WTC11 (cell line): Measurements from ENCODE around the gene POLR1G. TPM values are rescaled to one million over a fixed set of nuclear protein-coding genes. Genes with fewer than 3 reads are reported as not detected.
"Not testable (repeated sequence)": the region's sequence is repeated elsewhere in the genome, so short reads cannot be mapped to it uniquely, and the experiment has no call there.

Source experiments
- ATAC-seq: fragments of 200-7000 bp; cut with Tn5 transposase; 2 replicates; pipeline ENCODE4 v1.10.0; 2021; ENCODE audit warnings: mild to moderate bottlenecking, moderate library complexity
- CTCF ChIA-PET: fragments of 300-600 bp; sonication (Branson Sonifier 250); formaldehyde crosslinking; loops from one replicate; lab custom pipeline; 2021; ENCODE audit warnings: antibody characterized with exemption; lab: Charles Lee
- POLR2A ChIA-PET: fragments of 350-600 bp; sonication (Branson Sonifier 250); formaldehyde crosslinking; loops from one replicate; lab custom pipeline; 2021; ENCODE audit warnings: antibody characterized with exemption; lab: Charles Lee
- DNase-seq: peaks from one replicate; pipeline ENCODE4 v3.0.0; 2021; ENCODE audit warnings: low spot score
- H3K27ac Mint-ChIP-seq: 2 replicates; pipeline ENCODE4 v1.8.0; 2021; ENCODE audit warnings: mixed read lengths
- H3K27me3 Mint-ChIP-seq: 2 replicates; pipeline ENCODE4 v1.8.0; 2021; ENCODE audit warnings: low read depth, mild to moderate bottlenecking, moderate library complexity, mixed read lengths
- H3K36me3 Mint-ChIP-seq: 2 replicates; pipeline ENCODE4 v1.8.0; 2021; ENCODE audit warnings: mixed read lengths
- H3K4me1 Mint-ChIP-seq: 2 replicates; pipeline ENCODE4 v1.8.0; 2022; ENCODE audit warnings: mixed read lengths
- H3K4me3 Mint-ChIP-seq: 2 replicates; pipeline ENCODE4 v1.8.0; 2021; ENCODE audit warnings: mild to moderate bottlenecking, moderate library complexity, mixed read lengths
- H3K9me3 Mint-ChIP-seq: 2 replicates; pipeline ENCODE4 v1.8.0; 2021; ENCODE audit warnings: mixed read lengths
- ATF1 ChIP-seq: sonication (generic); formaldehyde crosslinking; IDR thresholded peaks from 2 replicates; pipeline ENCODE4 v1.8.1; 2023; ENCODE audit warnings: mild to moderate bottlenecking, moderate library complexity, missing genetic modification reagents
- CDX4 ChIP-seq: fragments of 250-450 bp; sonication (Bioruptor Pico); IDR thresholded peaks from 2 replicates; pipeline ENCODE4 v1.9.0; 2021; ENCODE audit warnings: moderate library complexity, mild to moderate bottlenecking, inconsistent platforms, borderline replicate concordance
- ERG ChIP-seq: fragments of 250-450 bp; sonication (Bioruptor Pico); IDR thresholded peaks from 2 replicates; pipeline ENCODE4 v1.8.0; 2021; ENCODE audit warnings: mild to moderate bottlenecking
- FOXK1 ChIP-seq: sonication (generic); formaldehyde crosslinking; IDR thresholded peaks from 2 replicates; pipeline ENCODE4 v1.8.0; 2022; ENCODE audit warnings: mild to moderate bottlenecking, moderate library complexity, missing genetic modification reagents
- FOXP1 ChIP-seq: sonication (generic); formaldehyde crosslinking; IDR thresholded peaks from 2 replicates; pipeline ENCODE4 v1.8.0; 2022; ENCODE audit warnings: missing genetic modification reagents, mild to moderate bottlenecking, moderate library complexity, borderline replicate concordance
- GRHL2 ChIP-seq: fragments of 250-450 bp; sonication (Bioruptor Pico); IDR thresholded peaks from 2 replicates; pipeline ENCODE4 v1.8.0; 2022; ENCODE audit warnings: mild to moderate bottlenecking, moderate library complexity; ENCODE audit not compliant: insufficient replicate concordance, severe bottlenecking
- KAT7 ChIP-seq: sonication (generic); formaldehyde crosslinking; IDR thresholded peaks from 2 replicates; pipeline ENCODE4 v1.8.1; 2023; ENCODE audit warnings: missing genetic modification reagents, mild to moderate bottlenecking, borderline replicate concordance
- MXD4 ChIP-seq: fragments of 250-450 bp; sonication (Bioruptor Pico); IDR thresholded peaks from 2 replicates; pipeline ENCODE4 v1.8.0; 2021; ENCODE audit warnings: mild to moderate bottlenecking, moderate library complexity, borderline replicate concordance
- NFE2L1 ChIP-seq: sonication (generic); formaldehyde crosslinking; IDR thresholded peaks from 2 replicates; pipeline ENCODE4 v1.8.1; 2023; ENCODE audit warnings: missing genetic modification reagents
- NR3C1 ChIP-seq: sonication (generic); formaldehyde crosslinking; conservative IDR thresholded peaks from 2 replicates; pipeline ENCODE4 v1.8.1; 2023; ENCODE audit warnings: low read depth, mild to moderate bottlenecking, missing genetic modification reagents
- RORB ChIP-seq: fragments of 250-450 bp; sonication (Bioruptor Pico); IDR thresholded peaks from 2 replicates; pipeline ENCODE4 v1.9.0; 2021; ENCODE audit warnings: mild to moderate bottlenecking
- SMAD4 ChIP-seq: sonication (generic); formaldehyde crosslinking; IDR thresholded peaks from 2 replicates; pipeline ENCODE4 v1.8.0; 2022; ENCODE audit warnings: mild to moderate bottlenecking, missing genetic modification reagents
- TEAD1 ChIP-seq: sonication (generic); formaldehyde crosslinking; IDR thresholded peaks from 2 replicates; pipeline ENCODE4 v1.8.0; 2022; ENCODE audit warnings: mild to moderate bottlenecking, missing genetic modification reagents
- ZNF121 ChIP-seq: sonication (generic); formaldehyde crosslinking; IDR thresholded peaks from 2 replicates; pipeline ENCODE4 v1.8.0; 2023; ENCODE audit warnings: missing genetic modification reagents
- ZNF232 ChIP-seq: sonication (generic); formaldehyde crosslinking; IDR thresholded peaks from 2 replicates; pipeline ENCODE4 v1.8.0; 2022; ENCODE audit warnings: mild to moderate bottlenecking, missing genetic modification reagents
- ZNF532 ChIP-seq: fragments of 250-450 bp; sonication (Bioruptor Pico); IDR thresholded peaks from 2 replicates; pipeline ENCODE4 v1.9.0; 2021; ENCODE audit warnings: mild to moderate bottlenecking, borderline replicate concordance
- total RNA-seq: library from RNA; stranded (reverse); gene quantifications from 3 replicates; pipeline ENCODE4 v1.2.3, GENCODE V29; 2021
- TF ChIP-seq, protein P1 (sequence below): sonication (generic); formaldehyde crosslinking; IDR thresholded peaks from 2 replicates; pipeline ENCODE4 v1.8.0; 2023; ENCODE audit warnings: missing genetic modification reagents
- TF ChIP-seq, protein P2 (sequence below): sonication (generic); formaldehyde crosslinking; conservative IDR thresholded peaks from 2 replicates; pipeline ENCODE4 v1.8.1; 2023; ENCODE audit warnings: mild to moderate bottlenecking, low read depth, missing genetic modification reagents, moderate library complexity
- TF ChIP-seq, protein P3 (sequence below): fragments of 250-450 bp; sonication (Bioruptor Pico); IDR thresholded peaks from 2 replicates; pipeline ENCODE4 v1.9.0; 2021; ENCODE audit warnings: mild to moderate bottlenecking
- TF ChIP-seq, protein P4 (sequence below): sonication (generic); formaldehyde crosslinking; IDR thresholded peaks from 2 replicates; pipeline ENCODE4 v1.8.1; 2022; ENCODE audit warnings: missing genetic modification reagents, borderline replicate concordance

Gene POLR1G
- total RNA-seq, 1 experiment from 2014 or later = 38.1 TPM

DNA sequence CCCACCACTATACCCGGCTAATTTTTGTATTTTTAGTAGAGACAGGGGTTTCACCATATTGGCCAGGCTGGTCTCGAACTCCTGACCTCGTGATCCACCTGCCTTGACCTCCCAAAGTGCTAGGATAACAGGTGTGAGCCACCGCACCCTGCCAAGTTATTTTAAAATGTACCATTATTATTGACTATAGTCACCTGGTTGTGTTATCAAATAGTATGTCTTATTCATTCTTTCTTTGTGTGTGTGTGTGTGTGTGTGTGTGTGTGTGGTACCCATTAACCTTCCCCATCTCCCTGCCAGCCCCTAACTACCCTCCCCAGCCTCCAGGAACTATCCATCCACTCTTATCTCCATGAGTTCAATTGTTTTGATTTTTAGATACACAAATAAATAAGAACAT lies 3.9 kb downstream of the POLR1G start:
- ATAC-seq, H3K4me1 Mint-ChIP-seq, CTCF ChIA-PET, POLR2A ChIA-PET, DNase-seq, H3K4me3 Mint-ChIP-seq, H3K27me3 Mint-ChIP-seq, H3K9me3 Mint-ChIP-seq, H3K27ac Mint-ChIP-seq: not testable (repeated sequence)
- peaks cover 35% of the 10 kb centered on the region for H3K36me3 Mint-ChIP-seq

GRCh38 chr19:45413497-45413896 lies 7.1 kb downstream of the POLR1G start:
- Mint-ChIP-seq H3K27ac (no peak overlapping the region), H3K36me3 (peaks cover 41% of the 10 kb centered on the region), H3K27me3 (no peaks in the 10 kb centered on the region), H3K9me3 (no peaks in the 10 kb centered on the region), H3K4me3 (no peak overlapping the region), H3K4me1 (no peaks in the 10 kb centered on the region)
- no peak for TF ChIP-seq ZNF532 (CRISPR knock-in tag)
- no peak for TF ChIP-seq ERG (CRISPR knock-in tag)
- no peak for TF ChIP-seq ZNF121
- TF ChIP-seq FOXP1 (CRISPR knock-in tag) = no peak
- no peak for TF ChIP-seq RORB (CRISPR knock-in tag)
- TF ChIP-seq, protein P1, sequence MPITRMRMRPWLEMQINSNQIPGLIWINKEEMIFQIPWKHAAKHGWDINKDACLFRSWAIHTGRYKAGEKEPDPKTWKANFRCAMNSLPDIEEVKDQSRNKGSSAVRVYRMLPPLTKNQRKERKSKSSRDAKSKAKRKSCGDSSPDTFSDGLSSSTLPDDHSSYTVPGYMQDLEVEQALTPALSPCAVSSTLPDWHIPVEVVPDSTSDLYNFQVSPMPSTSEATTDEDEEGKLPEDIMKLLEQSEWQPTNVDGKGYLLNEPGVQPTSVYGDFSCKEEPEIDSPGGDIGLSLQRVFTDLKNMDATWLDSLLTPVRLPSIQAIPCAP (CRISPR knock-in tag) = no peak
- no peak for TF ChIP-seq FOXK1
- no peak for TF ChIP-seq ATF1 (CRISPR knock-in tag)
- TF ChIP-seq NFE2L1 (CRISPR knock-in tag) = no peak
- TF ChIP-seq SMAD4 (CRISPR knock-in tag) = no peak
- TF ChIP-seq, protein P2, sequence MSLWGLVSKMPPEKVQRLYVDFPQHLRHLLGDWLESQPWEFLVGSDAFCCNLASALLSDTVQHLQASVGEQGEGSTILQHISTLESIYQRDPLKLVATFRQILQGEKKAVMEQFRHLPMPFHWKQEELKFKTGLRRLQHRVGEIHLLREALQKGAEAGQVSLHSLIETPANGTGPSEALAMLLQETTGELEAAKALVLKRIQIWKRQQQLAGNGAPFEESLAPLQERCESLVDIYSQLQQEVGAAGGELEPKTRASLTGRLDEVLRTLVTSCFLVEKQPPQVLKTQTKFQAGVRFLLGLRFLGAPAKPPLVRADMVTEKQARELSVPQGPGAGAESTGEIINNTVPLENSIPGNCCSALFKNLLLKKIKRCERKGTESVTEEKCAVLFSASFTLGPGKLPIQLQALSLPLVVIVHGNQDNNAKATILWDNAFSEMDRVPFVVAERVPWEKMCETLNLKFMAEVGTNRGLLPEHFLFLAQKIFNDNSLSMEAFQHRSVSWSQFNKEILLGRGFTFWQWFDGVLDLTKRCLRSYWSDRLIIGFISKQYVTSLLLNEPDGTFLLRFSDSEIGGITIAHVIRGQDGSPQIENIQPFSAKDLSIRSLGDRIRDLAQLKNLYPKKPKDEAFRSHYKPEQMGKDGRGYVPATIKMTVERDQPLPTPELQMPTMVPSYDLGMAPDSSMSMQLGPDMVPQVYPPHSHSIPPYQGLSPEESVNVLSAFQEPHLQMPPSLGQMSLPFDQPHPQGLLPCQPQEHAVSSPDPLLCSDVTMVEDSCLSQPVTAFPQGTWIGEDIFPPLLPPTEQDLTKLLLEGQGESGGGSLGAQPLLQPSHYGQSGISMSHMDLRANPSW (CRISPR knock-in tag) = no peak
- TF ChIP-seq ZNF232 (CRISPR knock-in tag) = no peak
- TF ChIP-seq, protein P3, sequence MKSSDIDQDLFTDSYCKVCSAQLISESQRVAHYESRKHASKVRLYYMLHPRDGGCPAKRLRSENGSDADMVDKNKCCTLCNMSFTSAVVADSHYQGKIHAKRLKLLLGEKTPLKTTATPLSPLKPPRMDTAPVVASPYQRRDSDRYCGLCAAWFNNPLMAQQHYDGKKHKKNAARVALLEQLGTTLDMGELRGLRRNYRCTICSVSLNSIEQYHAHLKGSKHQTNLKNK (CRISPR knock-in tag) = no peak
- no peak for TF ChIP-seq GRHL2 (CRISPR knock-in tag)
- TF ChIP-seq, protein P4, sequence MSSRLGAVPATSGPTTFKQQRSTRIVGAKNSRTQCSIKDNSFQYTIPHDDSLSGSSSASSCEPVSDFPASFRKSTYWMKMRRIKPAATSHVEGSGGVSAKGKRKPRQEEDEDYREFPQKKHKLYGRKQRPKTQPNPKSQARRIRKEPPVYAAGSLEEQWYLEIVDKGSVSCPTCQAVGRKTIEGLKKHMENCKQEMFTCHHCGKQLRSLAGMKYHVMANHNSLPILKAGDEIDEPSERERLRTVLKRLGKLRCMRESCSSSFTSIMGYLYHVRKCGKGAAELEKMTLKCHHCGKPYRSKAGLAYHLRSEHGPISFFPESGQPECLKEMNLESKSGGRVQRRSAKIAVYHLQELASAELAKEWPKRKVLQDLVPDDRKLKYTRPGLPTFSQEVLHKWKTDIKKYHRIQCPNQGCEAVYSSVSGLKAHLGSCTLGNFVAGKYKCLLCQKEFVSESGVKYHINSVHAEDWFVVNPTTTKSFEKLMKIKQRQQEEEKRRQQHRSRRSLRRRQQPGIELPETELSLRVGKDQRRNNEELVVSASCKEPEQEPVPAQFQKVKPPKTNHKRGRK = no peak
- no peak for TF ChIP-seq MXD4 (CRISPR knock-in tag)
- TF ChIP-seq TEAD1 (CRISPR knock-in tag) = no peak
- TF ChIP-seq NR3C1 (CRISPR knock-in tag) = no peak
- TF ChIP-seq KAT7 (CRISPR knock-in tag) = no peak
- no peak for TF ChIP-seq CDX4 (CRISPR knock-in tag)
- ChIA-PET POLR2A (no interaction called here), CTCF (interaction anchor here (0.9 to 1.7 kb wide), 5 partner anchors 10 to 65 kb away, joined by 3 to 6 read pairs (median 3); no protein-coding TSS in a partner anchor)
- ATAC-seq = no peak
- DNase-seq = no peak
